Ishikawa (cell line): ENCODE data around the gene GRIK2.

Source experiments
- CREB1 ChIP-seq: IDR thresholded peaks from 2 replicates; pipeline ENCODE4 v1.6.1; 2012; ENCODE audit warnings: low read depth
- EP300 ChIP-seq: IDR thresholded peaks from 2 replicates; pipeline ENCODE4 v1.6.1; 2012; ENCODE audit warnings: borderline replicate concordance
- YY1 ChIP-seq: IDR thresholded peaks from 2 replicates; pipeline ENCODE4 v1.6.1; 2012; ENCODE audit warnings: low read depth

GRCh38 chr6:101393251-101393828 lies at the start of gene GRIK2:
- TF ChIP-seq CREB1, result no peak
- TF ChIP-seq YY1, result no peak
- no peak for TF ChIP-seq EP300
